PC-3 (cell line): ENCODE measurements around the gene AUTS2. TPM values are rescaled to one million over a fixed set of nuclear protein-coding genes. Genes with fewer than 3 reads are reported as not detected.

ENCODE experiments used
- ATAC-seq: fragments of 200-7000 bp; cut with Tn5 transposase; 2 replicates; pipeline ENCODE4 v1.9.1; 2020; ENCODE audit warnings: mild to moderate bottlenecking, moderate library complexity
- BruUV-seq: library from RNA; stranded (reverse); fragments of 400-500 nt; replicated peaks from 2 replicates; lab custom pipeline; 2021; lab: Mats Ljungman, UMichigan
- CTCF ChIA-PET: fragments of 300-600 bp; sonication (Branson Sonifier 250); formaldehyde crosslinking; loops from one replicate; lab custom pipeline; 2022; ENCODE audit warnings: antibody characterized with exemption; lab: Charles Lee
- POLR2A ChIA-PET: fragments of 300-600 bp; sonication (Branson Sonifier 250); formaldehyde crosslinking; loops from one replicate; lab custom pipeline; 2022; ENCODE audit warnings: antibody characterized with exemption; ENCODE audit not compliant: unreplicated experiment; lab: Charles Lee
- DNase-seq: peaks from one replicate; pipeline ENCODE4 v3.0.0-alpha.2; 2015
- H2AFZ ChIP-seq: fragments of 300-600 bp; sonication (generic); 2 replicates; pipeline ENCODE4 v1.6.0; 2016; ENCODE audit warnings: antibody characterized with exemption, low read length
- H3F3A ChIP-seq: fragments of 300-600 bp; sonication (generic); one replicate; pipeline ENCODE4 v1.6.0; 2017; ENCODE audit warnings: antibody characterized with exemption, low read length, control low read depth, mild to moderate bottlenecking; ENCODE audit not compliant: unreplicated experiment
- H3K27ac ChIP-seq: fragments of 300-600 bp; sonication (generic); 2 replicates; pipeline ENCODE4 v1.5.1; 2016; ENCODE audit warnings: mild to moderate bottlenecking, low read length
- H3K27me3 ChIP-seq: fragments of 300-600 bp; sonication (generic); 2 replicates; pipeline ENCODE4 v1.6.1; 2016; ENCODE audit warnings: low read length, mixed read lengths
- H3K36me3 ChIP-seq: fragments of 300-600 bp; sonication (generic); 2 replicates; pipeline ENCODE4 v1.6.1; 2016; ENCODE audit warnings: low read depth, mixed run types, low read length, mixed read lengths
- H3K4me1 ChIP-seq: fragments of 300-600 bp; sonication (generic); 2 replicates; pipeline ENCODE4 v1.5.1; 2016; ENCODE audit warnings: low read length; ENCODE audit not compliant: insufficient read depth
- H3K4me2 ChIP-seq: fragments of 300-600 bp; sonication (generic); 2 replicates; pipeline ENCODE4 v1.6.0; 2016; ENCODE audit warnings: low read length
- H3K4me3 ChIP-seq: fragments of 300-600 bp; sonication (generic); 2 replicates; pipeline ENCODE4 v1.5.1; 2016; ENCODE audit warnings: mild to moderate bottlenecking, low read length, mixed read lengths
- H3K79me2 ChIP-seq: fragments of 300-600 bp; sonication (generic); 2 replicates; pipeline ENCODE4 v1.6.1; 2017; ENCODE audit warnings: low read length, mixed read lengths
- H3K9ac ChIP-seq: fragments of 300-600 bp; sonication (generic); 2 replicates; pipeline ENCODE4 v1.6.0; 2016; ENCODE audit warnings: mild to moderate bottlenecking, low read length
- H3K9me2 ChIP-seq: fragments of 300-600 bp; sonication (generic); replicated peaks from 2 replicates; pipeline ENCODE4 v1.6.1; 2016; ENCODE audit warnings: mixed run types, low read length, mixed read lengths
- H3K9me3 ChIP-seq: fragments of 300-600 bp; sonication (generic); 2 replicates; pipeline ENCODE4 v1.6.1; 2016; ENCODE audit warnings: low read length, mixed read lengths
- H4K20me1 ChIP-seq: fragments of 300-600 bp; sonication (generic); 2 replicates; pipeline ENCODE4 v1.6.1; 2016; ENCODE audit warnings: low read length, mixed read lengths
- EZH2 ChIP-seq: fragments of 300-600 bp; sonication (generic); IDR thresholded peaks from one replicate; pipeline ENCODE4 v1.6.1; 2017; ENCODE audit warnings: antibody characterized with exemption, mild to moderate bottlenecking, low read length; ENCODE audit not compliant: unreplicated experiment
- EZH2phosphoT487 ChIP-seq: fragments of 300-600 bp; sonication (generic); IDR thresholded peaks from 2 replicates; pipeline ENCODE4 v1.6.1; 2018; ENCODE audit warnings: mild to moderate bottlenecking, antibody characterized with exemption, low read length, borderline replicate concordance
- intact Hi-C: fragments of 100-400 bp; cut with micrococcal nuclease; formaldehyde crosslinking; loops from 2 replicates; pipeline ENCODE4 v1.9.0; 2023
- total RNA-seq: library from RNA; depleted of rRNA; stranded (reverse); fragments of >200 nt; gene quantifications from 2 replicates; pipeline ENCODE4 v1.2.3, GENCODE V29; 2014
- TF ChIP-seq, protein P1 (sequence below): fragments of 300-600 bp; sonication (generic); conservative IDR thresholded peaks from 2 replicates; pipeline ENCODE4 v1.5.1; 2017; ENCODE audit warnings: antibody characterized with exemption, low read depth, mild to moderate bottlenecking, low read length

AUTS2 gene
- total RNA-seq, 1 experiment from 2014 or later: not detected

- no peaks in the 10 kb centered on the region for H3F3A ChIP-seq
- no peak overlapping the region for H3K4me2 ChIP-seq
- H3K4me3 ChIP-seq: no peak overlapping the region
- no peak overlapping the region for H3K9ac ChIP-seq
- no peaks in the 10 kb centered on the region for H3K9me2 ChIP-seq
- BruUV-seq: no TSS peak
- H2AFZ ChIP-seq: no peak overlapping the region
- ChIA-PET POLR2A (no interaction called here), CTCF (no interaction called here)
- no peaks in the 10 kb centered on the region for H3K4me1 ChIP-seq
- H3K27me3 ChIP-seq: no peaks in the 10 kb centered on the region
- DNase-seq (no peak), ATAC-seq (no peak)
- H4K20me1 ChIP-seq: no peaks in the 10 kb centered on the region
- H3K36me3 ChIP-seq: no peaks in the 10 kb centered on the region
- no peaks in the 10 kb centered on the region for H3K9me3 ChIP-seq
- intact Hi-C loops: no loop called here
- no peak overlapping the region for H3K27ac ChIP-seq
- H3K79me2 ChIP-seq: no peaks in the 10 kb centered on the region
- TF ChIP-seq EZH2phosphoT487 (no peak), EZH2 (no peak)
- TF ChIP-seq, protein P1, sequence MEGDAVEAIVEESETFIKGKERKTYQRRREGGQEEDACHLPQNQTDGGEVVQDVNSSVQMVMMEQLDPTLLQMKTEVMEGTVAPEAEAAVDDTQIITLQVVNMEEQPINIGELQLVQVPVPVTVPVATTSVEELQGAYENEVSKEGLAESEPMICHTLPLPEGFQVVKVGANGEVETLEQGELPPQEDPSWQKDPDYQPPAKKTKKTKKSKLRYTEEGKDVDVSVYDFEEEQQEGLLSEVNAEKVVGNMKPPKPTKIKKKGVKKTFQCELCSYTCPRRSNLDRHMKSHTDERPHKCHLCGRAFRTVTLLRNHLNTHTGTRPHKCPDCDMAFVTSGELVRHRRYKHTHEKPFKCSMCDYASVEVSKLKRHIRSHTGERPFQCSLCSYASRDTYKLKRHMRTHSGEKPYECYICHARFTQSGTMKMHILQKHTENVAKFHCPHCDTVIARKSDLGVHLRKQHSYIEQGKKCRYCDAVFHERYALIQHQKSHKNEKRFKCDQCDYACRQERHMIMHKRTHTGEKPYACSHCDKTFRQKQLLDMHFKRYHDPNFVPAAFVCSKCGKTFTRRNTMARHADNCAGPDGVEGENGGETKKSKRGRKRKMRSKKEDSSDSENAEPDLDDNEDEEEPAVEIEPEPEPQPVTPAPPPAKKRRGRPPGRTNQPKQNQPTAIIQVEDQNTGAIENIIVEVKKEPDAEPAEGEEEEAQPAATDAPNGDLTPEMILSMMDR: no peak
Observed at GRCh38 chr7:70669854-70670253, 1071.6 kb downstream of the AUTS2 start.

- Histone ChIP-seq H3K79me2 (no peaks in the 10 kb centered on the region), H3K27me3 (no peaks in the 10 kb centered on the region), H2AFZ (no peak overlapping the region), H3F3A (no peaks in the 10 kb centered on the region), H3K36me3 (no peaks in the 10 kb centered on the region), H3K9ac (no peak overlapping the region), H3K4me1 (no peaks in the 10 kb centered on the region), H3K9me3 (no peaks in the 10 kb centered on the region), H4K20me1 (no peaks in the 10 kb centered on the region), H3K4me2 (no peak overlapping the region), H3K4me3 (no peak overlapping the region), H3K9me2 (no peaks in the 10 kb centered on the region), H3K27ac (no peak overlapping the region)
- ChIA-PET CTCF (no interaction called here), POLR2A (no interaction called here)
- TF ChIP-seq, protein P1: no peak
- no peak for TF ChIP-seq EZH2phosphoT487
- no peak for TF ChIP-seq EZH2
- ATAC-seq: no peak
- no peak for DNase-seq
- no TSS peak for BruUV-seq
- intact Hi-C loops: no loop called here
Observed at GRCh38 chr7:70670288-70670687, 1072.0 kb downstream of the AUTS2 start.

DNA sequence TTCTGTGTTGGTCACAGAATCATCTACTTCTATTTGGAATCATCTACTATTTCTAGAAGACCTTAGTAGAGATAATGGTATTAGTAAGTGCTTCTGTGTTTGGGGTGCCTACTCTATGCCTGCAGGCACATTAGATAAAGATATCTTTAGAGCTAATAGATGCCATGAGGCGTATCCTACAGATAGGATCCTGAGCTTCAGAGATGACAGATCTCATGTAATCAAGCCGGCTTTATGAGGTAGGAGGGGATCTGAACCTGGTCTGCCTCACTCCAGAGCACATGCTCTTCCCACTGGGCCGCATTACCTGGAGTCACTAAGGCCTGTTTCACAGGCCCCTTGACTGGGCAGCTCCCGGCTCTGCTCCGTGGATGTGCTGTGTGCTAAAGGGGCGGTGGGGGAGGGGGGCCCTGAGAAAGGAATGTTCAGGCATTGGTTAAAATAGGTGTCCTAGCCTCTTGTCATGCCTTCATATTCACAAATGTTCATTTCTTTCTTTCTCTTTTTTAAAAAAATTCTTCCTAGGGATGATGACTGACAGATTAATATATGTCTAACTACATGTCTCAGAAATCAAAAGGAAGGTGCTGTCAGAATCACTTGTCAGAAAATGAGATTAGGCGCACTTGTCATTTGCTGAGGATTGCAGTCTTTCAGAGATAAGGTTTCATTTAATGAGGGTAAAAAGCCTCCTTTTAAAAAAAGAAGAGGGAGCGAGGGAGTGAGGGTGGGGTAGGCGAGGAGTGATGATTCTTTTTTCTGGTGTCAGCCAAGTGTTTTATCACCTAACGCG, 1075.7 kb downstream of the AUTS2 start:
- H3K9me3 ChIP-seq: no peaks in the 10 kb centered on the region
- ChIA-PET POLR2A (no interaction called here), CTCF (no interaction called here)
- intact Hi-C loops: no loop called here
- no peaks in the 10 kb centered on the region for H4K20me1 ChIP-seq
- H3K4me1 ChIP-seq: no peaks in the 10 kb centered on the region
- H2AFZ ChIP-seq: no peak overlapping the region
- H3K4me3 ChIP-seq: no peak overlapping the region
- no TSS peak for BruUV-seq
- TF ChIP-seq, protein P1: no peak
- no peaks in the 10 kb centered on the region for H3F3A ChIP-seq
- no peak overlapping the region for H3K27ac ChIP-seq
- ATAC-seq (no peak), DNase-seq (no peak)
- H3K9me2 ChIP-seq: no peaks in the 10 kb centered on the region
- H3K9ac ChIP-seq: no peak overlapping the region
- H3K27me3 ChIP-seq: no peaks in the 10 kb centered on the region
- H3K36me3 ChIP-seq: no peaks in the 10 kb centered on the region
- no peaks in the 10 kb centered on the region for H3K79me2 ChIP-seq
- no peak overlapping the region for H3K4me2 ChIP-seq
